NCI-H2171 treated with DMSO at 0.1 percent for 48 hours (cell line): ENCODE measurements around the gene TJP1.
A peak's percentile ranks its signal among the peaks of the same experiment; 100 is the strongest.
"Not testable (repeated sequence)": the region's sequence is repeated elsewhere in the genome, so short reads cannot be mapped to it uniquely, and the experiment has no call there.

Experiments used
- DNase-seq: peaks from one replicate; lab custom pipeline; 2025; lab: John Stamatoyannopoulos, UW

The TJP1 gene

GRCh38 chr15:29681946-29682345 lies 140.3 kb downstream of the TJP1 start:
- DNase-seq = no peak

- no peak for DNase-seq
Observed at GRCh38 chr15:29681166-29681845, 141.0 kb downstream of the TJP1 start.

- DNase-seq = no peak
Observed at GRCh38 chr15:29680465-29681165, 141.7 kb downstream of the TJP1 start.

DNA sequence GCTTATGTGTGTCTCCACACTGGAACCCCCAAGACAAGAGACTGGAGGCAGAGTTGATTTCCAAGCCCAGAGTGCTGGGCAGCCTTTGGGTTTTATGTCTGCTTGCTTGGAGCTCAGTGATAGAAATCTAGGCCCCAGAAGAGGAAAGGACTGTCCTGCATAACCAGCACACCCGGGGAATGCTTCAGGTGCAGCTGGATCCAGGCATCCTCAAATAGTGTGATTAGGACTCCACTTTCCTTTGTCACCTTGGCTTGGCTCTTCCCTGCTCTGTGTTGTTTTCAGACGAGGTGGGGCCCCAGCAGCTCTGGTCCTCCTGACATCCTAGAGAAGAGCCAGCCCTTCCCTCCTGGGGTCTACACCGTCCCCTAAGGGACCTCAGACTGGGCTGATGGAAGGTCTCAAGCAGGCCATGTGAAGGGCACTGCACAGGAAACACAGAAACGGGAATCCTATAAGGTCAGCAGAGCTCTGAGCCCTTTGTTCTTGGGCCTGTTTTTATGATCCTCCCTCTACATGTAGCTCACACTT lies 143.7 kb downstream of the TJP1 start:
- no peak for DNase-seq

DNA sequence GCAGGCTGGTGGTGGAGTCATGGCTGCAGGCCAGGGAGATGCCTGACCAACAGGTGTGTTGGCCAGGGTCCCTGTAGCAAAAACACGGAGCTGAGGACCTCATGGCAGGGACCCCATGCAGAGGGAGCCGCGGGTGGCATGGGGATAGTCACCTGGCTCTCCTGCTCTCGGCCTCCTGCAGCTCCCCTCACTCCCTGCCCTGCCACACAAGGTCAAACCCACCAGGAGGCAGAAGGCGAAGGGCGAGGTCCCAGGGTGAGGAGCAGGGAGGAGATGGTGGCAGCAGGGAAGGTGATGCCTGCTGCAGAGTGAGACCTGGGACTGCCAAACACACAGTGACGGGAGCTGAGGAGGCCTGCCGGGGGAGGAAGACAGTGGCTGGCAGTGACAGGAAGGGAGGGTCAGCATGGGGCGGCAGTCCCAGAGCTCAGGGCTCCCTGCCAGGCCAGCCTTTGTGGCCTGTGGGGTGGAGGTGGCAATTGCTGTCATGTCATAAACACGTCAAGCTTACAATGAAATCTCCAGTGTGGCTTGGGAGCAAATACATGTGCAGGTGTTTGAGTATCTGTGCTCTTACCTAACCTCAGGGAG lies 144.3 kb downstream of the TJP1 start:
- no peak for DNase-seq

GRCh38 chr15:29677455-29677854 lies 144.8 kb downstream of the TJP1 start:
- DNase-seq = no peak

- DNase-seq = no peak
Observed at GRCh38 chr15:29676961-29677402, 145.3 kb downstream of the TJP1 start.

- DNase-seq = not testable (repeated sequence)
Observed at GRCh38 chr15:29676374-29676960, 145.8 kb downstream of the TJP1 start.

GRCh38 chr15:29675791-29676301 lies 146.4 kb downstream of the TJP1 start:
- no peak for DNase-seq

DNA sequence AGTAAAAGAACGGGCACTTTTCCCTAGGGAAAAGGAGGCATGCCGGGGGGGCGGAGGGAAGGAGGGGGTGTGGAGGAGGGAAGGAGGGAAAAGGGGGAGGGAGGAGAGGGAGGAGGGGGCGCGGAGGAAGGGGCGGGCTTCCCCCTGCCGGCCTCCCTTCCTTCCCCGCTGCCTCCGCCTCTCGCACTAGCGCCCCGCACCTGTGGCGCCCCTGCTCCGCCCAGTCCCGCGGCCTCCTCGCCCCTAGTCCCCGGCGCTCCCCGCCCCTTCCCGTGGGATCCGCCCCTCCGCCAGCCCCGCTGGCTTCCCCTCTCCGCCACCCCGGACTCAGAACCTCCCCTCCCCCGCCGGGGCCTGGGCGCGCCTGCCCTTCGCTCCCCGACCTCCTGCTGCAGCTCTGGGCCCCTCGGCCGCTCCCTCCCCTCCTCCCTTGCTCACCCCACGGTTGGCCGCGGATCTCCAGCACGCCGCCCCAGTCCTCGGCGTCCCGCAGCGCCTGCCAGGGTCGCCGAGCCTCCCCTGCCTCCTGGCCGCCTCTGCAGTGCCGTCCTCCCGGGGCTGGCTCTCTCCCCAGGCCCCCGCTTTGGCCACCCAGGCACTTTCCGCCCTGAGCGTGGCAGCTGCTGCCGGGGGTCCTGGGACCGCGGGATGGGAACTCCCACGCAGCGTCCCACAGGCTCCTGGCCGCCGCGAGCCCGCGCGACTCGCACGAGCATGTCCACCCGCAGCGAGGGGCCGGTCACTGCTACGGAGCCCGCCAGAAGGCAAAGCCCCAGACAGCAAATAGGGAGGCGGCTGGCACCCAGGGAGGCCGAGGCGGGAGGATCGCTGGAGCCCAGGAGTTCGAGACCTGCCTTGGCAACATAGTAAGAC lies 147.4 kb downstream of the TJP1 start:
- no peak for DNase-seq

- no peak for DNase-seq
Observed at GRCh38 chr15:29672923-29673809, 149.1 kb downstream of the TJP1 start.

DNA sequence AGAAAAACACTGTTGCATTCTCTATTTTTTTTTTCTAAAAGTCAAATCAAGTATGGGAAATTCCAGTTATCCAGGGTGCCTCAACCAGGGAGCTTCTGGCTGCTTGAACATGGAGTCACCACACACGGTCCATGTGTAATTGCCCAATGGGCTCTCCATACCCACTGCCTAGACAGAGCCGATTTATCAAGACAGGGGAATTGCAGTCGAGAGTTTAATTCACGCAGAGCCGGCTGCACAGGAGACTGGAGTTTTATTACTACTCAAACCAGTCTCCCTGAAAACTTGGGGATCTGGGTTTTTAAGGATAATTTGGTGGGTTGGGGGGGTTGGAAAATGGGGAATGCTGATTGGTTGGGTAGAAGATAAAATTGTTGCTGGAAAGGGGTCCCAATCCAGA lies 149.8 kb downstream of the TJP1 start:
- DNase-seq = no peak

DNA sequence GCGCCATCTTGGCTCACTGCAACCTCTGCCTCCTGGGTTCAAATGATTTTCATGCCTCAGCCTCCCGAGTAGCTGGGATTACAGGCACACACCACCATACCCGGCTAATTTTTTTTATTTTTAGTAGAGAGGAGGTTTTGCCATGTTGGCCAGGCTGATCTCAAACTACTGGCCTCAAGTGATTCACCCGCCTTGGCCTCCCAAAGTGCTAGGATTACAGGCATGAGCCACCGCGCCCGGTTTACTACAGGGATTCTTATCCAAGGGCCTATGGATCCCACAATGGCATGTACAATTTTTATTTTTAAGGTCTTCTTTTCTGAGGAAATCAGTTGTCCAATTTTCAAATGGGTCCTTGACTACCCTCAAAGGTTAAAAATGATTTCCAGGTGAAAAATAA lies 150.2 kb downstream of the TJP1 start:
- not testable (repeated sequence) for DNase-seq

GRCh38 chr15:29670998-29671981 lies 151.0 kb downstream of the TJP1 start:
- DNase-seq = no peak

- no peak for DNase-seq
Observed at GRCh38 chr15:29670266-29670665, 152.0 kb downstream of the TJP1 start.

DNA sequence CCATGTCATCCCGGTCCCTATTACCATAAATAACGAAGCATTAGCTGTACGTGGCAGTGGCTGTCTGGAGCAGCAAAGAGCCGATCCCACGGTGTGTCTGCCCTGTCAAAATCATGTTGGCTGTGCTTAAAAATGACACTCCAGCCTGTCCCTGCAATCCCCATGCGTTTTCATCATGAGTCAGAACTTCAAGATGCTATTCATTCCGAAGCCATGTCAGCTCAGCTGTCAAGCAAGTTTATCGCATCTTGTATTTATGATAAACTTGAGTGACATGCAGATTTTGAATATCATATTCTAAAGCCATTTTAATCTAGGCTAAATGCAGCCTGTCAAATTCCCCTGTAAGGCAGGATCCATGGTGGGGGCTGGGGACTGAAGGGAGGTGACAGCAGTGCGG lies 152.4 kb downstream of the TJP1 start:
- no peak for DNase-seq

- peak; percentile 78 for DNase-seq
Observed at GRCh38 chr15:29668120-29668602, 154.1 kb downstream of the TJP1 start.

- DNase-seq = no peak
Observed at GRCh38 chr15:29666241-29666640, 156.0 kb downstream of the TJP1 start.

DNA sequence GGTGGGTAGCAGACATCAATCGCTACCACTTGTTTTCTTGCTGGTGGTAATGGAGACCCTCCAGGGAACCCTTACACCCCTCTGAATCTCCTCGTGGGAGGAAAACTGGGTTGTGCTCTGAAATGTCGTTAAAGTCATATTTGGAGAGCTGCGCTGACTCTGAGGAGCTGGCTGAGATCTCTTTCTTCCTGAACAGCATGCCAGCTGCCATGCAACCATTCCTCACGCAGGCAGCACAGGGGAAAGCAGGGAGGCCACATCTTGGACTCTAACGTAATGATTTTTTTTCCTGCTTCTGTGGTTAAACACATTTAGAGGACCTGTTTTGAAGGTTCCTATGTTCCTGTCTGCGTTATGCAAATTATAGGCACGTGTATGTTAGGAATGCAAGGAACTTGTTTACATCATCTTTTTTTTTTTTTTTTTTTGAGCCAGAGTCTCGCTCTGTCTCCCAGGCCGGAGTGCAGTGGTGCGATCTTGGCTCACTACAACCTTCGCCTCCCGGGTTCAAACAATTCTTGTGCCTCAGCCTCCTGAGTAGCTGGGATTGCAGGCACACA lies 156.7 kb downstream of the TJP1 start:
- DNase-seq = no peak
